HG03280 (cell line): ENCODE measurements around the gene CAMTA1.
"Not testable (repeated sequence)": the region's sequence is repeated elsewhere in the genome, so short reads cannot be mapped to it uniquely, and the experiment has no call there.

Experiments
- ATAC-seq: cut with Tn5 transposase; IDR thresholded peaks from one replicate; pipeline ENCODE4 v1.9.1; 2021; ENCODE audit warnings: mild to moderate bottlenecking, moderate library complexity; ENCODE audit not compliant: unreplicated experiment

Gene CAMTA1

DNA sequence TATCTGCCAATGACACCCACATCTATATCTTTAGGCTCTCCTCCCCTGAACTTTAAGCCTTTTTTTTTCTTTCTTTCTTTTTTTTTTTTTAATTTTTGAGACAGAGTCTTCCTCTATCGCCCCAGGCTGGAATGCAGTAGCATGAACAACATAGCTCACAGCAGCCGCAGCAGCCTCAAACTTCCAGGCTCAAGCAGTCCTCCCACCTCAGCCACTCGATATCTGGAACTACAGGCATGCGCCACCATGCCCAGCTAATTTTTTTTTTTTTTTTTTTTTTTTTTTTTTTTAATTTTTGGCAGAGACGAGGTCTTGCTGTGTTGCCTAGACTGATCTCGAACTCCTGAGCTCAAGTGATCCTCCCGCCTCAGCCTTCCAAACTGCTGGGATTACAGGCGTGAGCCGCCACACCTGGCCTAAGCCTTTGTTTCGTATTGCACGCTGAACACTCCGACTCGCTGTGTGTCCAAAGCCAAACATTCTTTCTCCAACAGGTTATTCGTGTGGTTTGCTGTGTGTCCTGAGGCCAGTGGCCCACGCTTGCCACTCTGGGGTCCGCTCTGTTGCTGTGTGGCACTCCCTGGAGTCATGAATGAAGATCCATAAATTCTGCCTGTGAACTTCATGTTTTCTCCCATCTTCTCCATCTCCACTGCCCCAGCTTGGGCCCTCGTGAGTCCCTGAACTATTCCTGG is 119.4 kb downstream of the CAMTA1 start:
- no peak for ATAC-seq

GRCh38 chr1:6905331-6905730 is 120.1 kb downstream of the CAMTA1 start:
- no peak for ATAC-seq

GRCh38 chr1:6905790-6906189 is 120.5 kb downstream of the CAMTA1 start:
- ATAC-seq: no peak

DNA sequence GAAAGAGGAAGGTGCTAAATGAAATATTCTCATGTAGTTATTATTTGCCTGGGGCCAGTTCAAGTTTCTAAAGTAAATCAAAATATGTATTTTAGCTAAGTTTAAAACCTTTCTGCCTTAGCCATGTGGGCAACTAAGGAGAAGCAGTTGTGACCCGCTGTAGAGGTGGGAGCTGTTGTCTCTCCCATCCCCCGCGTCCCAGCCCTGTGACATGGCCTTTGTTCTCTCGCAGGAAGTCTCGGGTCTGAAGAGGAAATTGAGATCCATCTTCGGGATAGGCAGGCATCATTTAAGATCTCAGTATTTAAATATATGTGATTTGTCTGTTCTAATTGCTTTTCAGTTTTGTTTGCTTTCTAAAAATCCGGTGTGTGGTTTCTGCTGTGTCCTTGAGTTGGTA is 121.5 kb downstream of the CAMTA1 start:
- no peak for ATAC-seq

DNA sequence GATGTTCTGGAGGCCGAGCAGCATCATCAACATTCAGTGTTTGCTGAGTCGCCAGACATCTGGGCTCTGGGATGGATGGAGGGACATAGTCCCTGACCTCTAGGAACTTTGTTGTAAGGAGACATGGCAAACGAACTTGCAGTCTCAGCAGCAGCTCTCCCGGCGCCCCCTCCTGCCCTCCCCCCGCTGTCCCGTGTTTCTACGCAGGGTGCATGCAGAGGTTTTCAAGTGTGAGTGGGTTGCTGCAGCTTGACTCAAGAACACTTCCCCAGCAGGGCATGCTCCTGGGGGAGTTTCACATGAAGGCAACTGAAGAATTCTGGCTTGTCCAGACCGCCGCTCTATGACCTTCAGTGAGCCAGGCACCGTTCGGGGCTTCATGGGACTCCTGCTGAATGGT is 121.9 kb downstream of the CAMTA1 start:
- ATAC-seq: no peak

DNA sequence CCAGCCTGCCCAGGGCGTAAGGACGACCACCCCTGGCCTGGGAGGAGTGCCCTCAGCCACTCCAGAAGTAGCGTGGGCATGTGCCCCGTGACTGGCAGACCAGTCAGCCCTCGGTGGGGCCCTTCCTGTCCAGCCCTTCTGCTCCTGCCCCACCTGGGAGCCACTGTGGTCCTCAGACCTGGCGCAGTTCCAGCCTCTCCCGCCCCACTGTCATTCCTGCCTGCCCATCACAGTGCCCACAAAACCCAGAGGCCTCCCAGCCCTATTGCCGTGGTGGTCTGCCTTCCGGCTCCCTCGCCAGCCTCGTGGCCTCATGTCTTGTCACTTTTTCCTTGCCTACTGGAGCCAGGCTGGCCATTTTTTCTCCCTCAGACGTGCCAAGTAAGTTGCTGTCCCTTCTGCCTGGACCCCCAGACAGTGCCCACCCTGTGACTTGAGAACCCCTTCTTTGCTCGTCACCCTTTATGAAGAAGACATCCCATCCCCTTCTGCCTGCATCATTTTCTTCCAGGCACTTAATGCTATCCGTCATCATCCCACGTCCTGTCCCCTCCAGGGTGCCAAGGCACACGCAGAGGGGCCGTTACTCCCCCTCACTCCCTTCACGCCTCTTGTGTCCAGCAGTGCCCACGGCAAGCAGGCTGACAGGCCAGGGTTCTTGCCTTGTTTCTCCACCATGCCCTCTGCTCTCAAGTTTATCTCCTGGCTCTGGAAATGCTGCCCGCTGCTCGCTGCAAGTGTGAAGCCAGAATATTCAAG is 122.6 kb downstream of the CAMTA1 start:
- no peak for ATAC-seq

DNA sequence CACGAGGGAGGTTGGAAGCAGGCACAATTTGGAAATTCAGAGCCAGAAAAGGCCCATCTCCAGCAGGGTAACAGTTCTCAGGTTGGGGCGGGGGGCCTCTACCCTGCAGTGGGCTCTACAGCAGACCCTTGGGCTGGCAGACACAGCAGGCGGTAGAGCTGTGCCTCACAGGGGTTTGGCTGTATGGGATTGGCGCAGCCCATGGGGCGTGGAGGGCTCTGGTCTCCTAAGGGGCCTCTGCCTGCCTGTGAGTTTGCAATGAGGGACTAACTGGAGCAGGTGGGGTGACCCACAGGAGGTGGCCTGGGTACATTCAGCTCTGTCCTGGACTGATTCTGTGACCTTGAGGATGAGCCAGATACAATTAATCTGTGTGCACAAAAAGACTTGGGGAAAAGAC is 124.1 kb downstream of the CAMTA1 start:
- ATAC-seq: no peak

DNA sequence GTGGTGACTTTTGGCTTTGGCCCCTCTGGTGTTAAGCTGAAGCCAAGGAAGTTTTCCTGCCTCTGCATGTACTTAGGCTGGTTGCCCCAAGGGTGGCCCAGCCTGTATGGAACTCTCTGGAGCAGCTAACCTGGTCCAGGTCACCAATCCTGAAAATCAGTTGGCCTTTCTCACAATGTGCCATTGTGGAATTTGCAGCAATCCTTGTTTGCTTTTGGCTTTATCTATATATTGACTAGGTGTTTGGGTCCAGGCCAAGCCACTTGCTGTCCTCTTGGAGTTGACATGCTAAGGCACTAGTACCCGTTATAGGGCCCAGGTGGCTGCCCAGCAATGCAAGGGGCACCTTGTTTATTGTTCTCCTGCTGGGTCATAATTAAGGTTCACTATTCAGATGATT is 124.6 kb downstream of the CAMTA1 start:
- ATAC-seq: no peak

GRCh38 chr1:6911021-6911941 is 126.0 kb downstream of the CAMTA1 start:
- no peak for ATAC-seq

DNA sequence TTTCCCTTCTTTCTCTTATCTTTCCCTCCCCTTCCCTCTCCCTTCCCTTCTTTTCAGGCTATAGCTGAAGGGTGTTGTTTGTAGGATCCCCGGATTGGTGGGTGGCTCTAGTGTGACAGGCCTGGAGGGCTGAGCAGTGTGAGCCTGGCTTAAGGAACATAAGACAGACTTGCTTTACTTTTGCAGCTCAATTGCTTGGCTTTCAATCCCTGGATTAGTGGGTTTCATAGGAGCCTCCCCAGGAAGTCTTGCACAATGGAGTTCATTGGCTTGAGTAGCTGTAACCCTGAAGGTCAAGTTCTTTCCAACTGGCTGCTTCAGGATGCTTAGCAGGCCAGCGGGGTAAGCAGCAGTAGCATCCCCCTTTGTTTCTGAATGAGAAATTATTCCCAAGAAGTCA is 126.7 kb downstream of the CAMTA1 start:
- ATAC-seq: no peak

GRCh38 chr1:6912518-6912917 is 127.3 kb downstream of the CAMTA1 start:
- ATAC-seq: no peak

DNA sequence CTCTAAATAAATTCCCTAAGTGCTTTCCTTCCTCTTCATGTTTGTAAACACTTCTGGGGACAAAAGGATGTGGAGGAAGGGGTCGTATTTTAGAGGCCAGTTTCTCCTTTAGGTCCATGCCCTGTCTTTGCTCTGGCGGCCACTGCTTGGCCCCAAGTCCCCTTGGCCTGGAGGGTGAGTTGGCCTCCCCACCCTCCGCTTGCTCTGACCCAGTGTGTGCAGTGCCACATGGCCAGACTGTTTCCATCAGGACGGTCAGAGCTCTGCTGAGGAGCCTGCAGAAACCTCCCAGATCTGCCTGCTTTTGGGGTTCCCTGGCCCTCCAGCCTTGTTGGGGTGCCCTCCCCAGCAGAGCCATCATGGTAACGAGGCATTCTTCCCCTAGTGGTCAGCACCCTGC is 127.8 kb downstream of the CAMTA1 start:
- ATAC-seq: no peak

DNA sequence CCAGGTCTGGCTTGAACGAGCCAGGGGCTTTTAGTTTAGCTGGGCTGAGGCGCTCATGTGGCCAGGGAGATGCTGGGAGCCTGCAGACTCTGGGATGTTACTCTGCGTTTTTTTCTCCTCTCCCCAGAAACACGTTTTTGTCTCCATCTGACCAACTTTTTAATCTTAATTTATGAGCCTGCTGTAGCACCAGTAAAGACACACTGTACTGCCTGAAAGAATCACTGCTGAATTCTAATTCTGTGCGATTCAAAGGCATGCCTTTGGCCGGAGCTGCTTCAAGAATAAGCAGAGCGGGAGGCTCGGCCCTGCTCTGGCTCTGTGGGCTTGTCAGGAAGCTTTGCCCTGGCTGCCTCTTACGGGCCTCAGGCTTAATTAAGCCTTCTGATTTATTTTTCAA is 129.5 kb downstream of the CAMTA1 start:
- ATAC-seq: no peak

- ATAC-seq: no peak
These were observed 130.8 kb downstream of the CAMTA1 start for GRCh38 chr1:6915999-6916565.

DNA sequence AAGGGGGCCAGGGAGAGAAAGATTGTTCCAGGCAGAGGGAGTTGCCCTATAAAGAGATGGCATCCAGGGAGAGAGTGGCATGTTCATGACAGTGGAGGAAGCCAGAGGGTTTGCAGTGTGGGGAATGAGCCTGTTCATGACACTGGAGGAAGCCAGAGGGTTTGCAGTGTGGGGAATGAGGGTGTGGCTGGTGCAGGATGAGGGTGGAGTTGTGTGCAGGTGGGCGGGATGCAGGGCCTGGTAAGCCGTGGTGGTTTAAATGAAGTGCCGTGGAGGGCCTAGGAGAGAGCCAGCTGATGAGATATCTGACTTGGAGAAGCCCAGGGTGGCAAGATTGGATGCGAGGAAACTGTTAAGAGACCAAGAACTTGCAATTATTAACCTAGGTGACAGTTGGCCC is 131.8 kb downstream of the CAMTA1 start:
- ATAC-seq: no peak

GRCh38 chr1:6918186-6918924 is 133.1 kb downstream of the CAMTA1 start:
- no peak for ATAC-seq

DNA sequence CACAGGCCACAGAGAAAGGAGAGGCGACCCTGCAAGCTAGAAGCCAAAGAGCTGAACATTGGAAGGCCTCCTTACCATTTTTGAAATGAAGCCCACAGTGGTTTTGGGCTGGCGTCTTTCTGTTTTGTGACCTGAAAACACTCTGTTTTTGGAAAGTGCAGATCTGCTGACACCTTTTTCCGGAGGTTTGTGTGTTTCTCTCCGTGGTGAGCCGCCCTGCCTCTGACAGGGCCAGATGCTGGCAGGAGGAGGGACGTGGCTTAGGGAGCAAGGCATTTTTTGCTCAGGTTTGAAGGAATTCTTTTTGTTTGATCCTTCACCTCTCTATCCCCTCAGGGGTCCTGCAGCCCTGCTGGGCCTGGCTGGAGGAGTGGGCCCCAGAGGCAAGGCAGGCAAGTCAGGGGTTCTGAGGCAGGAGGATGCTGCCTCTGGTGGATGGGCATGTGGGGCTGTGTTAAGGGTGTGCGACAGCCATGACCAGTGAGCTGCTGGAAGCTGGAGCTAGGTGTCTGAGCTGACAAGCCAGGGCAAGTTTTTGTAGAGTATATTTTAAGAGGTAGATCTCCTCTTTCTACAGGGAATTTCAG is 133.8 kb downstream of the CAMTA1 start:
- ATAC-seq: no peak

DNA sequence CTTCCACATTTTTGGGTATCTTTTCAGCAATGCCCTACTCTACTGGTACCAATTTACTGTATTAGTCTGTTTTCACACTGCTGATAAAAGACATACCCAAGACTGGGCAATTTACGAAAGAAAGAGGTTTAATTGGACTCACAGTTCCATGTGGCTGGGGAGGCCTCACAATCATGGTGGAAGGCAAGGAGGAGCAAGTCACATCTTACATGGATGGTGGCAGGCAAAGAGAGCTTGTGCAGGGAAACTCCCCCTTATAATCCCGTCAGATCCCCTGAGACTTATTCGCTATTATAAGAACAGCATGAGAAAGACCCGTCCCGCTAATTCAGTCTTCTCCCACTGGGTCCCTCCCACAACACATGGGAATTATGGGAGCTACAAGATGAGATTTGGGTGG is 136.3 kb downstream of the CAMTA1 start:
- not testable (repeated sequence) for ATAC-seq

DNA sequence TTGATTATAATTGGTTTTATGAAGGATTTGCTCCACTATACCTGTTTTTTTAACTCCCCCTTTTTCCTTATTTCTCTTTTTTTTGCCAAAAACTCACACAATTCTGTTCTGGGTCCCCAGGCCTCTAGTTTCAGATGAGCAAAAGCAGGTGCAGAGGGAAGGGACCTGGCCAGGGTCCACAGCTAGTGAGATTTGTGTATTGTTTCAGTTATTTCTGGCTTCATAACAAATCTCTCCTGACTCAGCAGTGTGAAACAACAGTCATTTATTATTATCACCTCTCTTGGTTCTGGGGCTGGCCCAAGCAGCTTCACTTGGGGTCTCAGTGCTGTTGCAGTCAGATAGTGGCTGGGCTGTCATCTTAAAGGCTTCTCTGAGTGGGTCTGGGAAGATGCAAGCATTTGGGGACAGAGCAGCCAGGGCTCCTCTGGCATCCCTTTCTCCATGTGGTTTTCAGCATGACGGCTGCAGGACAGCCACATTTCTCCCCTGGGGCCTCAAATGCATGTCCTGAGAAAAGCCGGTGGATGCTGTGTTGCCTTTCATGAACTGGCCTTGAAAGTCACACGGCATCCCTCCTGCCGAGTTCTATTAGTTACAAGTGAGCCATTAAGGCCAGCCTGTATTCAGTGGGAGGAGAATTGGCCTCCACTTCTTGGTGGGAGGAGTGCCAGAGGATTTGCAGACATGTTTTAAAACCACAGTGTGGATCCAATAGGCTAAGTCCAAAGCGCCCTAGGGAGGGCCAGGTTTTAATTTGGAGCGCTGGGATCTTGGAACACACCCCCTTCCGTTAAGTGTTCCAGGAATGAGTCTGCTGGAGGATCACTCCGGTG is 137.1 kb downstream of the CAMTA1 start:
- ATAC-seq: no peak
